Measurements from ENCODE around the gene BOD1. TPM values are rescaled to one million over a fixed set of nuclear protein-coding genes. Genes with fewer than 3 reads are reported as not detected.

Gene BOD1
- total and polyA plus RNA-seq, 9 of the 15 experiments (the other 6 are each of a cell fraction or from before 2014, with no cell fraction given) = 10.1 to 31.6 (median 22.6) TPM

DNA sequence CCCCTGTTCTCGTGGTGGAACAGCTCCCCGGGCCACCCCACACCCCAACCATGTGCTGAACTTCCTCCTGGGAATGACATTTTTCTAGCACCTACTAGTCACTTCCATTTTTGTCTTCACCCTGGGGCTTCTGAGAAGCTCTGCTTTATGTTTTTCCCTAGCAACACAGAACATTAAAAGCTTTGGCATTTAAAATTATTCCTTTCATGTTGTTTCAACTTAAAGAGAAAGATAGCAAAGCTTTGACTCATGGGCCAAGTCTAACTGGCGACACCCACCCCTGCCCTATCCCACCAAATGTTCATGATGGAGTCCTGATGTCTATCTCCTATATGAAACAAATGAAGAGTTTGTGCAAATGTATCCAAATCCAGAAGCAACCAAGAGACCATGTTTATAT is 22.4 kb downstream of the BOD1 start:
- Histone ChIP-seq H3K9me1 (ENCODE audit: control insufficient read depth, insufficient read depth, low read length) (no peaks in the 10 kb centered on the region), H2AFZ (ENCODE audit: low read depth, low read length) (no peak overlapping the region), H3K79me2 (ENCODE audit: control insufficient read depth, insufficient read depth, low read length) (no peaks in the 10 kb centered on the region), H3K36me3 (ENCODE audit: control insufficient read depth, insufficient read depth, low read length) (no peaks in the 10 kb centered on the region), H4K20me1 (replicated peaks; ENCODE audit: control insufficient read depth, insufficient read depth, low read length) (no peaks in the 10 kb centered on the region), H3K9me3 (replicated peaks; ENCODE audit: control insufficient read depth, insufficient read depth, low read depth, low read length) (peaks cover 10% of the 10 kb centered on the region), H3K4me2 (ENCODE audit: insufficient read depth, low read length) (no peak overlapping the region), H3K4me3 (no peak overlapping the region), H3K27ac (ENCODE audit: extremely low read depth, low read depth, low read length) (no peak overlapping the region), H3K4me1 (replicated peaks in 1 of 2; ENCODE audit: control insufficient read depth in 2 of 2, insufficient read depth in 2 of 2, low read length in 2 of 2) (no peaks in the 10 kb centered on the region; a peak in 1 of 5 replicates), H3K27me3 (ENCODE audit: control insufficient read depth in 2 of 2, insufficient read depth in 2 of 2, low read length in 2 of 2) (no peaks in the 10 kb centered on the region; a peak in 1 of 5 replicates), H3K9ac (ENCODE audit: insufficient read depth in 1 of 2, low read depth in 2 of 2, low read length in 2 of 2) (no peak overlapping the region)
- CTCF ChIA-PET (ENCODE audit: low intra/inter-chr PET ratio) = no interaction called here
- FAIRE-seq (no peak), ATAC-seq (no peak), DNase-seq (ENCODE audit: extremely low read depth in 1 of 4, low spot score in 3 of 4) (no peak)
- POLR2A ChIA-PET = no interaction called here
- in situ Hi-C loops (cut with MboI) (no loop called here), intact Hi-C loops (cut with micrococcal nuclease) (no loop called here)
- BruUV-seq (replicated peaks) = no TSS peak
- WGBS (ENCODE audit: insufficient coverage, low coverage, missing lambda C conversion rate) = 2% methylated on average over 3 of the region's 3 CpGs
- no peak for TF ChIP-seq ZBTB7A (IDR thresholded peaks at IDR 0.05; ENCODE audit: borderline replicate concordance, control insufficient read depth, low read depth, low read length)
- no peak for TF ChIP-seq DNMT1 (IDR thresholded peaks at IDR 0.05)
- TF ChIP-seq CC2D1A (IDR thresholded peaks at IDR 0.05) = no peak
- no peak for TF ChIP-seq SRSF1 (IDR thresholded peaks at IDR 0.05; ENCODE audit: low read depth, low read length)
- TF ChIP-seq, protein P1, sequence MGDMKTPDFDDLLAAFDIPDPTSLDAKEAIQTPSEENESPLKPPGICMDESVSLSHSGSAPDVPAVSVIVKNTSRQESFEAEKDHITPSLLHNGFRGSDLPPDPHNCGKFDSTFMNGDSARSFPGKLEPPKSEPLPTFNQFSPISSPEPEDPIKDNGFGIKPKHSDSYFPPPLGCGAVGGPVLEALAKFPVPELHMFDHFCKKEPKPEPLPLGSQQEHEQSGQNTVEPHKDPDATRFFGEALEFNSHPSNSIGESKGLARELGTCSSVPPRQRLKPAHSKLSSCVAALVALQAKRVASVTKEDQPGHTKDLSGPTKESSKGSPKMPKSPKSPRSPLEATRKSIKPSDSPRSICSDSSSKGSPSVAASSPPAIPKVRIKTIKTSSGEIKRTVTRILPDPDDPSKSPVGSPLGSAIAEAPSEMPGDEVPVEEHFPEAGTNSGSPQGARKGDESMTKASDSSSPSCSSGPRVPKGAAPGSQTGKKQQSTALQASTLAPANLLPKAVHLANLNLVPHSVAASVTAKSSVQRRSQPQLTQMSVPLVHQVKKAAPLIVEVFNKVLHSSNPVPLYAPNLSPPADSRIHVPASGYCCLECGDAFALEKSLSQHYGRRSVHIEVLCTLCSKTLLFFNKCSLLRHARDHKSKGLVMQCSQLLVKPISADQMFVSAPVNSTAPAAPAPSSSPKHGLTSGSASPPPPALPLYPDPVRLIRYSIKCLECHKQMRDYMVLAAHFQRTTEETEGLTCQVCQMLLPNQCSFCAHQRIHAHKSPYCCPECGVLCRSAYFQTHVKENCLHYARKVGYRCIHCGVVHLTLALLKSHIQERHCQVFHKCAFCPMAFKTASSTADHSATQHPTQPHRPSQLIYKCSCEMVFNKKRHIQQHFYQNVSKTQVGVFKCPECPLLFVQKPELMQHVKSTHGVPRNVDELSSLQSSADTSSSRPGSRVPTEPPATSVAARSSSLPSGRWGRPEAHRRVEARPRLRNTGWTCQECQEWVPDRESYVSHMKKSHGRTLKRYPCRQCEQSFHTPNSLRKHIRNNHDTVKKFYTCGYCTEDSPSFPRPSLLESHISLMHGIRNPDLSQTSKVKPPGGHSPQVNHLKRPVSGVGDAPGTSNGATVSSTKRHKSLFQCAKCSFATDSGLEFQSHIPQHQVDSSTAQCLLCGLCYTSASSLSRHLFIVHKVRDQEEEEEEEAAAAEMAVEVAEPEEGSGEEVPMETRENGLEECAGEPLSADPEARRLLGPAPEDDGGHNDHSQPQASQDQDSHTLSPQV (IDR thresholded peaks at IDR 0.05) = no peak
- no peak for TF ChIP-seq CEBPG (CRISPR knock-in tag; IDR thresholded peaks at IDR 0.05)
- TF ChIP-seq CEBPG (tag; conservative IDR thresholded peaks at IDR 0.05 in 1 of 2, IDR thresholded peaks at IDR 0.05 in 1 of 2) = no peak
- TF ChIP-seq SMAD3 (CRISPR knock-in tag; conservative IDR thresholded peaks at IDR 0.05) = no peak
- TF ChIP-seq, protein P2, sequence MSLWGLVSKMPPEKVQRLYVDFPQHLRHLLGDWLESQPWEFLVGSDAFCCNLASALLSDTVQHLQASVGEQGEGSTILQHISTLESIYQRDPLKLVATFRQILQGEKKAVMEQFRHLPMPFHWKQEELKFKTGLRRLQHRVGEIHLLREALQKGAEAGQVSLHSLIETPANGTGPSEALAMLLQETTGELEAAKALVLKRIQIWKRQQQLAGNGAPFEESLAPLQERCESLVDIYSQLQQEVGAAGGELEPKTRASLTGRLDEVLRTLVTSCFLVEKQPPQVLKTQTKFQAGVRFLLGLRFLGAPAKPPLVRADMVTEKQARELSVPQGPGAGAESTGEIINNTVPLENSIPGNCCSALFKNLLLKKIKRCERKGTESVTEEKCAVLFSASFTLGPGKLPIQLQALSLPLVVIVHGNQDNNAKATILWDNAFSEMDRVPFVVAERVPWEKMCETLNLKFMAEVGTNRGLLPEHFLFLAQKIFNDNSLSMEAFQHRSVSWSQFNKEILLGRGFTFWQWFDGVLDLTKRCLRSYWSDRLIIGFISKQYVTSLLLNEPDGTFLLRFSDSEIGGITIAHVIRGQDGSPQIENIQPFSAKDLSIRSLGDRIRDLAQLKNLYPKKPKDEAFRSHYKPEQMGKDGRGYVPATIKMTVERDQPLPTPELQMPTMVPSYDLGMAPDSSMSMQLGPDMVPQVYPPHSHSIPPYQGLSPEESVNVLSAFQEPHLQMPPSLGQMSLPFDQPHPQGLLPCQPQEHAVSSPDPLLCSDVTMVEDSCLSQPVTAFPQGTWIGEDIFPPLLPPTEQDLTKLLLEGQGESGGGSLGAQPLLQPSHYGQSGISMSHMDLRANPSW (CRISPR knock-in tag; IDR thresholded peaks at IDR 0.05) = no peak
- TF ChIP-seq, protein P3, sequence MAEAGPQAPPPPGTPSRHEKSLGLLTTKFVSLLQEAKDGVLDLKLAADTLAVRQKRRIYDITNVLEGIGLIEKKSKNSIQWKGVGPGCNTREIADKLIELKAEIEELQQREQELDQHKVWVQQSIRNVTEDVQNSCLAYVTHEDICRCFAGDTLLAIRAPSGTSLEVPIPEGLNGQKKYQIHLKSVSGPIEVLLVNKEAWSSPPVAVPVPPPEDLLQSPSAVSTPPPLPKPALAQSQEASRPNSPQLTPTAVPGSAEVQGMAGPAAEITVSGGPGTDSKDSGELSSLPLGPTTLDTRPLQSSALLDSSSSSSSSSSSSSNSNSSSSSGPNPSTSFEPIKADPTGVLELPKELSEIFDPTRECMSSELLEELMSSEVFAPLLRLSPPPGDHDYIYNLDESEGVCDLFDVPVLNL (CRISPR knock-in tag; IDR thresholded peaks at IDR 0.05; ENCODE audit: low read depth) = no peak
- TF ChIP-seq, protein P4, sequence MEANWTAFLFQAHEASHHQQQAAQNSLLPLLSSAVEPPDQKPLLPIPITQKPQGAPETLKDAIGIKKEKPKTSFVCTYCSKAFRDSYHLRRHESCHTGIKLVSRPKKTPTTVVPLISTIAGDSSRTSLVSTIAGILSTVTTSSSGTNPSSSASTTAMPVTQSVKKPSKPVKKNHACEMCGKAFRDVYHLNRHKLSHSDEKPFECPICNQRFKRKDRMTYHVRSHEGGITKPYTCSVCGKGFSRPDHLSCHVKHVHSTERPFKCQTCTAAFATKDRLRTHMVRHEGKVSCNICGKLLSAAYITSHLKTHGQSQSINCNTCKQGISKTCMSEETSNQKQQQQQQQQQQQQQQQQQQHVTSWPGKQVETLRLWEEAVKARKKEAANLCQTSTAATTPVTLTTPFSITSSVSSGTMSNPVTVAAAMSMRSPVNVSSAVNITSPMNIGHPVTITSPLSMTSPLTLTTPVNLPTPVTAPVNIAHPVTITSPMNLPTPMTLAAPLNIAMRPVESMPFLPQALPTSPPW (CRISPR knock-in tag; IDR thresholded peaks at IDR 0.05) = no peak
- no peak for TF ChIP-seq NCOA6 (IDR thresholded peaks at IDR 0.05)
- no peak for TF ChIP-seq SRSF3 (IDR thresholded peaks at IDR 0.05; ENCODE audit: insufficient read depth, low read length)
- TF ChIP-seq PTBP1 (IDR thresholded peaks at IDR 0.05; ENCODE audit: low read depth, low read length) = no peak
- TF ChIP-seq GATAD2A (IDR thresholded peaks at IDR 0.05) = no peak

All from K562 (cell line).